ENCODE measurements around the gene KCNH2.
A peak's percentile ranks its signal among the peaks of the same experiment; 100 is the strongest.

Gene KCNH2

DNA sequence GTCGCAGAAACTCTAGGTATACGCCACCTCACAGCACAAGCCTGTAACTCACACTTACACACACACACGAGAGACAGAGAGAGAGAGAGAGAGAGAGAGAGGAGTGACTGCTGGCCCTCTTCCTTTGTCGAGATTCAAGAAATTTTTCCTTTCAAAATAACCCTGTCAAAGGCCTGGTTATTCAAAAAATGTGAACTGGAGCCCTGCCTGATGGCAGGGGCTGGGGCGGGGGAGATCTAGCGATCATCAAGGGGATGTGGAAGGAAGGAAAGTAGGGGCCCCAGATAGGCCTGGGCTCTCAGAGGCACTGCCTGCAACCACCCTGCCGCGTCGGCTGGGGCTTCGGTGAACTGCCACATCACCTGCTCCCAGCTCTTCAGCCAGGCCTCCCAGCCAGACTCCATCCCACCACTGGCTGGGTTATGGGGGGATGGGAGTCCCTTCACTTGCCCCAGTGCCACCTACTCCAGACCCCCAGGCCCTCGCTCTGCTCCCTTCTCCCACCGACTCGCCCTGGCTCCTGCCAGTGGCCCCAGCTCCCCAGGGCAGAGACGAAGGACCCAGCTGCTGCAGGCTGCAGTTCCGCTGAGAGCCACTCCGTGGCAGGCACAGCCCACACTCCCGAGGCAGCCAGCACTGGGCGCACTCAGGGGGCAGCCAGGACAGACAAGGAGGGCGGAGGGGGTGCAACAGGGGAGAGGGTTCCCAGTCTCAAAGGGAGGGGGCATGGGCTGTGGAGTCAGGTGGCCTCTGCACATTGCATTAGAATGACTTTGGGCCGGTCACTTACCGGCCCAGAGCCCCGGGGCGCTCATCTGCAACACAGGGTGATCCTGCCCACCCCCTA is 15.3 kb downstream of the KCNH2 start:
- Histone ChIP-seq H3K4me3 (ENCODE audit: low read depth in 1 of 2, low read length in 2 of 2) (no peak overlapping the region), H3K27ac (ENCODE audit: low read length) (peak overlapping the region; percentile 83), H3K36me3 (ENCODE audit: control insufficient read depth in 1 of 2, insufficient read depth in 2 of 2, low read length in 2 of 2) (no peaks in the 10 kb centered on the region), H3K9me3 (ENCODE audit: control insufficient read depth in 1 of 2, low read length in 2 of 2) (no peaks in the 10 kb centered on the region), H3K27me3 (ENCODE audit: low read depth, low read length) (no peaks in the 10 kb centered on the region), H3K4me1 (ENCODE audit: control insufficient read depth in 1 of 2, insufficient read depth in 2 of 2, low read length in 2 of 2) (peaks cover 0 to 65% of the 10 kb centered on the region in 2 donors)

DNA sequence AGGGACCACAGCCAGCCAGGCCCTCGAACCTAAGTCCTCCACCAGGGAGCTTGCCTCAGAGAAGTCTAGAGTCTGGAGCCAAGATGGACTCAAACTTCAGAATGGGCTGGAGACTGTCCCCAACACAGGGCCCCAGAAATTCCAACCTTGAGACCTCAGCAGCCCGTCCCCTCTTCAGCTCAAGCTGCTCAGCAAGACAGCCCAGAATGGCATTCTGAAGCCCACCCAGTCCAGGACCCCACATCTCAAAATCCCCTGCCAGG is 15.9 kb downstream of the KCNH2 start:
- Histone ChIP-seq H3K4me3 (ENCODE audit: low read depth in 1 of 2, low read length in 2 of 2) (no peak overlapping the region), H3K27ac (ENCODE audit: low read length) (peak overlapping the region; percentile 83), H3K36me3 (ENCODE audit: control insufficient read depth in 1 of 2, insufficient read depth in 2 of 2, low read length in 2 of 2) (no peaks in the 10 kb centered on the region), H3K9me3 (ENCODE audit: control insufficient read depth in 1 of 2, low read length in 2 of 2) (no peaks in the 10 kb centered on the region), H3K4me1 (ENCODE audit: control insufficient read depth in 1 of 2, insufficient read depth in 2 of 2, low read length in 2 of 2) (peaks cover 0 to 60% of the 10 kb centered on the region in 2 donors), H3K27me3 (ENCODE audit: low read depth, low read length) (no peaks in the 10 kb centered on the region)

DNA sequence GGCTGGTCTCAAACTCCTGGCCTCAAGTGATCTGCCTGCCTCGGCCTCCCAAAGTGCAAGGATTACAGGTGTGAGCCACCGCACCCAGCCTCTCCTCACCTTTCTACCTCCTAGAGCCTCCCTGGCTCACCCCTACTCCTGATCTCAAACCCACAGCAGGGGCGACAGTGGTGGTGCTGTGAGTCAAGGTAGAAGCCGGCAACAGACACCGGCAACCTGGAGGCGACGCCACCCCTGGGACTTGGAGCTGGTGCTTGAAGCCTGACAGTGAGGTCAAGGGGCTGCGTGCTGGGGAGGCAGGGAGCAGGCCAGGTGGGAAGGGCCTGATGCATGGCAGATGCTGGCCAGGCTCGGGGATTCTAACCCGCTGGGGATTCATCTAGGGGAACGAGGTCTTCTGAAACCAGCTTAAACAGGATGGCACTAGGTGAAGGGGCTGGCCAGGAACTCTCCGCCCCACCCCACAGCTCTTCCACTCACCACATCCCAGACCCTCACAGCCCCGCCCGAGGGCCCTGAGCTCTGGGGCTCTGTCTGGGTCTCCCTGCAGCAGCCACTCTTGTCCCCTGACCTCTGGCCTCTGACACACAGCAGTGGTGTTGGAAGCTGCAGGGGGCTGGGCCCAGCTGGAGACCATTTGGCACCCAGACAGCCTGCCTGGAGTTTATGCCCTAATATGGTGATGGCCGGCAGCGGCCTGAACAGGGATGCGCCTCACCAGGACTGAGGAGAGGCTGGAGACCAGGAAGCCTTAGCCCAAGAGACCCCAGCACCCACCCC is 16.4 kb downstream of the KCNH2 start:
- Histone ChIP-seq H3K27ac (ENCODE audit: low read length) (peak overlapping the region; percentile 83), H3K27me3 (ENCODE audit: low read depth, low read length) (no peaks in the 10 kb centered on the region), H3K9me3 (ENCODE audit: control insufficient read depth in 1 of 2, low read length in 2 of 2) (no peaks in the 10 kb centered on the region), H3K36me3 (ENCODE audit: control insufficient read depth in 1 of 2, insufficient read depth in 2 of 2, low read length in 2 of 2) (no peaks in the 10 kb centered on the region), H3K4me3 (ENCODE audit: low read depth in 1 of 2, low read length in 2 of 2) (no peak overlapping the region), H3K4me1 (ENCODE audit: control insufficient read depth in 1 of 2, insufficient read depth in 2 of 2, low read length in 2 of 2) (peaks cover 0 to 59% of the 10 kb centered on the region in 2 donors)

DNA sequence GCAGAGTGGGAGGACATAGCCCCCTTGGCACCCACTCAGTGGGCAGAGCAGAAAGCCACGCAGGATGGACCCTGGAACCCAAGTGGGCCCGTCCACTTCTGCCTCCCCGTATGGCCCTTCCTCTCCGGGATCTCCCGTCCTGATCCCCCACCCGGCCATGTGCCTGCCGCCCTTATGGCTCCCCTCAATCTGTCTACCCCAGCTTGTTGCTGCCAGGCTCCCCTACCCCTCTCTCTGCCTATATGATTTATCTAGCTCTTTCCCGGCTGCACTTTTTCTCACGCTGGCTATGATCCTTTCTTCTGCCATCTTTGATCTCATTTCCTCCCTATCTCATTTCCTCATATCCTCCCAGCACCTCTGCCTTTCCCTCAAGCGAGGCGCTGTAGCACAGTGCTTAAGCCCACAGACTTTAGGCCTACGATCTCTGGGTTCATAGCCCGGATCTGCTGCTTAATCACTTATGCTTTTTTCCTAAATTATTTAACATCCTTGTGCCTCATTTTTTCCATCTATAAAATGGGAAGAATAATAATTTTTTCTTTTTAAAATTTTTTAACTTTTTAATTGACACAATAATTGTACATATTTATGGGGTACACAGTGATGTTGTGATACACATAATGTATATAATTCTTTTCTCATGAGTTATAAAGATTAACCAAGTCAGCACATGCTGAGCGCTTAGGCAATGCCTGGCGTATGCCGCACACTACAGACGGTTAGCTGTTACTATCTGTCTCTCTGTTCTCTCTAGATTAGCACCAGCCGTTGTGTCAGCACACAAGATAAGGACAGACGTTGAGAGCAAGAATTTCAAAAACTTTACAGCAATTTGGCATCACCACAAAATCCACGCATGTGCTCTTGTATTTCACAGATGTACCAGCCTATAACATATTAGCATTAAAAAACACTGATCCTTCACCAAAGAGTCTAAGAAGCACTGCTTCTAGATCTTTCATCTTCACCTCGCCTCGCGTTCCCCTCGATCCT is 18.1 kb downstream of the KCNH2 start:
- no peaks in the 10 kb centered on the region for H3K9me3 ChIP-seq (ENCODE audit: control insufficient read depth in 1 of 2, low read length in 2 of 2)
- H3K4me1 ChIP-seq (ENCODE audit: control insufficient read depth in 1 of 2, insufficient read depth in 2 of 2, low read length in 2 of 2), result peaks cover 0 to 56% of the 10 kb centered on the region in 2 donors
- H3K36me3 ChIP-seq (ENCODE audit: control insufficient read depth in 1 of 2, insufficient read depth in 2 of 2, low read length in 2 of 2), result no peaks in the 10 kb centered on the region
- H3K27ac ChIP-seq (ENCODE audit: low read length), result no peak overlapping the region
- no peaks in the 10 kb centered on the region for H3K27me3 ChIP-seq (ENCODE audit: low read depth, low read length)
- no peak overlapping the region for H3K4me3 ChIP-seq (ENCODE audit: low read depth in 1 of 2, low read length in 2 of 2)

DNA sequence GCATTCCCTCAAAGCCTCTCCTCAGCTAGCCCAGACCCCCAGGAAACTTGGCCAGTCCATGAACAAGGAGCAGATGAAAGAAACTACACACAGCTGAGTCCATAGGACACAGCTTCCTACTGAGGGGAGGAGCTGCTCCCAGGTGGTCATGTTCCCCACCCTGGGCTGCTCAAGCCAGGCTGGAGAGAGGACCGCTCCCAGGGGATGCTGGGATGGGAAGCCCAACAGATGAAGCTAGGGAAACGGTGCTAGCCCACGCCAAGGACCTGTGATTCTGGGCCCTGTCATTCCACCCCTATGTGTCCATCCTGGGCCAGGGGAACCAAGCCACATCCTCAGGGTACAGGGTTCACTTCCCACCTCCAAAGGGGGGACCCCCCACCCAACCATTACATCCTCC is 19.0 kb downstream of the KCNH2 start:
- H3K36me3 ChIP-seq (ENCODE audit: control insufficient read depth in 1 of 2, insufficient read depth in 2 of 2, low read length in 2 of 2), result no peaks in the 10 kb centered on the region
- H3K27me3 ChIP-seq (ENCODE audit: low read depth, low read length), result no peaks in the 10 kb centered on the region
- H3K9me3 ChIP-seq (ENCODE audit: control insufficient read depth in 1 of 2, low read length in 2 of 2), result no peaks in the 10 kb centered on the region
- no peak overlapping the region for H3K27ac ChIP-seq (ENCODE audit: low read length)
- no peak overlapping the region for H3K4me3 ChIP-seq (ENCODE audit: low read depth in 1 of 2, low read length in 2 of 2)
- H3K4me1 ChIP-seq (ENCODE audit: control insufficient read depth in 1 of 2, insufficient read depth in 2 of 2, low read length in 2 of 2), result peaks cover 0 to 56% of the 10 kb centered on the region in 2 donors

DNA sequence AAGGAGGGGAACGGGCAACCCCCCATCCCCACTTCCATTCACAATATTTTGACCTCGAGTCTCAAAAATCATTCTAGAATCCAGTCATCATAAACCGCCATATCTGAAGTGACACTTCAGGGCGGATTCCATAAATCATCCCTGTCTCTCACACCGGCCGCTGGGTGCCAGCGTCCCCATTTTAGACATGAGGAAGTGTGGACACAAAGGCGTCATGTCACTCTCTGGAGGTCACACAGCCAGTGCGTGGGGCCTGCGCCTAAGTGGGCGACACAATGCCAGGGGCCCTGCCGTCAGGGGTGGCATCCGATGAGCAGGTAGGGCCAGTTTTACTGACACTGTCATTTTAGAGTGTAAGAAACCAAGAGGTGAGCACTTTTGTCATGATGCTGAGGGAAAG is 19.5 kb downstream of the KCNH2 start:
- H3K4me3 ChIP-seq (ENCODE audit: low read depth in 1 of 2, low read length in 2 of 2), result no peak overlapping the region
- no peaks in the 10 kb centered on the region for H3K27me3 ChIP-seq (ENCODE audit: low read depth, low read length)
- no peaks in the 10 kb centered on the region for H3K9me3 ChIP-seq (ENCODE audit: control insufficient read depth in 1 of 2, low read length in 2 of 2)
- no peak overlapping the region for H3K27ac ChIP-seq (ENCODE audit: low read length)
- peaks cover 0 to 56% of the 10 kb centered on the region in 2 donors for H3K4me1 ChIP-seq (ENCODE audit: control insufficient read depth in 1 of 2, insufficient read depth in 2 of 2, low read length in 2 of 2)
- no peaks in the 10 kb centered on the region for H3K36me3 ChIP-seq (ENCODE audit: control insufficient read depth in 1 of 2, insufficient read depth in 2 of 2, low read length in 2 of 2)

DNA sequence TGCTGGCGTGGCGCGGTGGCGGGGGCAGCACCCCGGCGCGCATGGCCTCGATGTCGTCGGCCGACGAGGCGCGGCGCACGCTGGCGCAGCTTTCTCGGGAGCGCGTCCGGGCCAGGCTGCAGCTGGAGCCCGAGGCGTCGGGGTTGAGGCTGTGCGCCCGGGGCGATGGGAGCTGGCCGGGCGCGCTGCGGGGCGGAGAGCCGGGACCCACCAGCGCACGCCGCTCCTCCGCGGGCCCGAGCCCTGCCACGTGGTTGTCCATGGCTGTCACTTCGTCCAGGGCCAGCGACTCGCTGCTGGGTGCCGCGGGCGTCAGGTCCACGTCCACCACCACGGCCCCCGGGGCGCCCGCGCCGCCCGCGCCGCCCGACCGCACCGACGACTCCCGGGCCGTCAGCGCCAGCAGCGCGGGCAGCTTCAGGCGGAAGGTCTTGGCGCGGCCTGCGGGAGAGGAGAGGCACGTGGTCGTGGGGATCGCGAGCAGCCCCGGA is 20.0 kb downstream of the KCNH2 start:
- no peaks in the 10 kb centered on the region for H3K9me3 ChIP-seq (ENCODE audit: control insufficient read depth in 1 of 2, low read length in 2 of 2)
- H3K27me3 ChIP-seq (ENCODE audit: low read depth, low read length), result no peaks in the 10 kb centered on the region
- peaks cover 0 to 54% of the 10 kb centered on the region in 2 donors for H3K4me1 ChIP-seq (ENCODE audit: control insufficient read depth in 1 of 2, insufficient read depth in 2 of 2, low read length in 2 of 2)
- H3K27ac ChIP-seq (ENCODE audit: low read length), result no peak overlapping the region
- no peaks in the 10 kb centered on the region for H3K36me3 ChIP-seq (ENCODE audit: control insufficient read depth in 1 of 2, insufficient read depth in 2 of 2, low read length in 2 of 2)
- H3K4me3 ChIP-seq (ENCODE audit: low read depth in 1 of 2, low read length in 2 of 2), result no peak overlapping the region

DNA sequence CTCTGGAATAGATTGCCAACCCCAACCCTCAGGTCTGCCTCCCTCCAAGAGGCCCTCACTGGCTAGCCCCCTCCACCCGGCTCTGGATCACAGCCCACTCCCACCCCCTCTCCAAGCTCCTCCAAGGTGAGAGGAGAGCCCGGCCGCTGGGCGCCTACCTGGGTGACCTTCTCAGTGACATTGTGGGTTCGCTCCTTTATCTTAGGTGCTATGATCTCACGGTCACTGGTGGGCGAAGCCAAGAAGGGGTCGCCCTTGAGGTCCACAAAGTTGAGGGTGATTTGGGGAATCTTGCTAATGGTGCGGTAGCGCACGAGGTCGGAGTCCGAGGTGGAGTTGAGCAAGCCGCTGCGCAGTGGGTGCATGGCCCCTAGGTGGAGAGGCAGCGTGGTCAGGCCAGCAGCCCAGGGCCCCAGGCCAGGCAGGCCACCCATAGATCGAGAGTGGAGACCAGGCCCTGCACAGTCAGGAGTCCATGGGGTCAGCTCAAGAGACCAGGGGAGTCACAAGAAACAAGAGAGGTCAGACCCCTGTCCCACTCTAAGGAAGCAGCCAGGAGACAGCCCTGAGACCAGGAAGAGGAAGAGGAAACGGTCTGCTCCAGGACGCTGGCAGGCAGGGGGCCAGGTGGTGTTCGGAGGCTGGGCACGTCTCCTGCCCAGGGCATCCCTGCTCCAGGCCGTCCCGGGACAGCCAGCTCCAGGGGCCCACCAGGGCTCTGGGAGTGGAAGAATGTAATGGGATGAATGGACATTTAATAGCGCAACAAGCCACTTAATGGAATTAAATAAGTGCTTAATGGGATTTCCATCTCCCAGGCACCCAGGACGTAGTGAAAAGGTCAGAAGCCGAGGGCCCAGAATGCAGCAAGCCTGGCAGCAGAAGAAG is 20.7 kb downstream of the KCNH2 start:
- Histone ChIP-seq H3K9me3 (ENCODE audit: control insufficient read depth in 1 of 2, low read length in 2 of 2) (no peaks in the 10 kb centered on the region), H3K4me1 (ENCODE audit: control insufficient read depth in 1 of 2, insufficient read depth in 2 of 2, low read length in 2 of 2) (peaks cover 0 to 47% of the 10 kb centered on the region in 2 donors), H3K27ac (ENCODE audit: low read length) (no peak overlapping the region), H3K27me3 (ENCODE audit: low read depth, low read length) (no peaks in the 10 kb centered on the region), H3K36me3 (ENCODE audit: control insufficient read depth in 1 of 2, insufficient read depth in 2 of 2, low read length in 2 of 2) (no peaks in the 10 kb centered on the region), H3K4me3 (ENCODE audit: low read depth in 1 of 2, low read length in 2 of 2) (no peak overlapping the region)

DNA sequence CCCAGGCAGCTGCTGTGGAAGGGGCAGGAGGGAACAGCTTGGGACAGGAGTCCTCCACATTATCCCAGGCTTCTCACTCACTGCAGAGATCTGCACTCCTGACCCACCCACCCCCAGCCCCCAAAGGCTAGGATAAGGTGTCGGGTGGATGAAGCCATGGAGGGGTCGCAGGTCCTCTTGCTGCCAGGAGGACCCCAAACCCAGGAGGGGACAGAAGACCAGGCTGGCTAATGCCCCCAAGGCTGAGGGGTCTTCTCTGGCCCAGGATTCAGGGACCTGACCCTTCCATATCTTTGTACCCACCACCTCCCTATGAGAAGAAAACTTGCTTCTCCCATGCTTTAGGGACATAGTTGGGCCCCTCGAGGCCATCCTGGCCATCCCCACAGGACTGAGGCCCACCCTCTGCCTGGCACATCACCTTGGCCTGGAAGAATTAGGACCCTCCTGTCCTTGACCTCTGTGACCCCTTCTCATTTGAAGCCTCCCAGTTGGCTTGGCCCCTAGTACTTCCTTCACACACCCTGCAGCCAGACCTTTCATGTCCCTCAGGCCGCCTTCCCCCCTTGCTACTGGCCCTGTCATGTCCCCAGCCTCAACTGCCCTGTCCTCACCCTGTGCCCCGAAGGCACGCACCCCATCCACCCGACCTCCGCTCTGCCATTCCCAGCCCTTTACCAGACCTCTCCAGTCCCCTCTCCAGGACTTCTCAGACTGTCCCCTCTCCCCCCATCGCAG is 21.6 kb downstream of the KCNH2 start:
- H3K4me1 ChIP-seq (ENCODE audit: control insufficient read depth in 1 of 2, insufficient read depth in 2 of 2, low read length in 2 of 2), result peaks cover 0 to 38% of the 10 kb centered on the region in 2 donors
- peaks cover 0 to 4% of the 10 kb centered on the region in 2 donors for H3K36me3 ChIP-seq (ENCODE audit: control insufficient read depth in 1 of 2, insufficient read depth in 2 of 2, low read length in 2 of 2)
- H3K27me3 ChIP-seq (ENCODE audit: low read depth, low read length), result no peaks in the 10 kb centered on the region
- H3K9me3 ChIP-seq (ENCODE audit: control insufficient read depth in 1 of 2, low read length in 2 of 2), result no peaks in the 10 kb centered on the region
- no peak overlapping the region for H3K27ac ChIP-seq (ENCODE audit: low read length)
- H3K4me3 ChIP-seq (ENCODE audit: low read depth in 1 of 2, low read length in 2 of 2), result no peak overlapping the region
